Esophagus squamous epithelium (tissue), 4 donors: Measurements from ENCODE around the gene MED13L.

Source experiments
- POLR2A ChIP-seq, 4 donors: fragments of 450-650 bp; IDR thresholded peaks; one replicate each; pipeline ENCODE4 v1.6.1; 2017; ENCODE audit warnings: antibody characterized with exemption in 4 of 4, mild to moderate bottlenecking in 4 of 4, moderate library complexity in 3 of 4
- TF ChIP-seq, protein P1 (sequence below), 6 experiments: fragments of 450-650 bp in 4 of 6; fragments of 200-600 bp in 2 of 6; sonication (generic) in 2 of 6; IDR thresholded peaks; one replicate each; pipeline ENCODE4 v1.5.1; 2016 to 2019; ENCODE audit warnings: antibody characterized with exemption in 6 of 6, mild to moderate bottlenecking in 4 of 6, moderate library complexity in 4 of 6

DNA sequence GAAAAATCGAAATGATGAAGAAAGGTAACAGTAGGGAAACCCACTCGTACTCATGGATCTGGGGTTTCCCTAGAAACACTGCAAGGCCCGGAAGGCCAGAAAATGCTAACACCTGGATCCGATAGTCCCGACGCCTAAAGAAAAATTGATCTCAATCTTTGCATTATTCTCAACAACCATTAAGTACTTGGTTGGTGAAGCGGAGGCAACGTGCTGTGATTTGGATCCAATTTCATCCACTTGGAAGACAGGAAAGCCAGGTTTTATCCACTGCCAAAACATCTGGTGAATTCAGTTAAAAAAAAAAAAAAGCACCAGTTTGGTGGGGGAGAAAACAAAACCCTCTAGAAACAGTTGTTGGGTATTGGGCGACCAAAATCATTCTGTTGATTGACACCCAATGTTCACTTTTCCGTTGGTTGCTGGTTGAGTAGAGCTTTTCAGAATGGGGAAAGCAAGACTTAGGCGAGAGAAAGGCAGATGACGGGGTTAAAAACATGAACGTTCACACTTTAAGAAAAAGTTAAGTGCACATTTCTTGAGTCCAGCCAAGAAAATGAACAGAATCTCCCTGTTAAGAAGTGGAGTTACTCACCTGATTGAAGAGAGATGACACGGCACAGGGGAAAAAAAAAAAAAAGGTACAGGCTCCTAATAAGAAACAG lies 41.9 kb upstream of the MED13L start:
- TF ChIP-seq, protein P1, sequence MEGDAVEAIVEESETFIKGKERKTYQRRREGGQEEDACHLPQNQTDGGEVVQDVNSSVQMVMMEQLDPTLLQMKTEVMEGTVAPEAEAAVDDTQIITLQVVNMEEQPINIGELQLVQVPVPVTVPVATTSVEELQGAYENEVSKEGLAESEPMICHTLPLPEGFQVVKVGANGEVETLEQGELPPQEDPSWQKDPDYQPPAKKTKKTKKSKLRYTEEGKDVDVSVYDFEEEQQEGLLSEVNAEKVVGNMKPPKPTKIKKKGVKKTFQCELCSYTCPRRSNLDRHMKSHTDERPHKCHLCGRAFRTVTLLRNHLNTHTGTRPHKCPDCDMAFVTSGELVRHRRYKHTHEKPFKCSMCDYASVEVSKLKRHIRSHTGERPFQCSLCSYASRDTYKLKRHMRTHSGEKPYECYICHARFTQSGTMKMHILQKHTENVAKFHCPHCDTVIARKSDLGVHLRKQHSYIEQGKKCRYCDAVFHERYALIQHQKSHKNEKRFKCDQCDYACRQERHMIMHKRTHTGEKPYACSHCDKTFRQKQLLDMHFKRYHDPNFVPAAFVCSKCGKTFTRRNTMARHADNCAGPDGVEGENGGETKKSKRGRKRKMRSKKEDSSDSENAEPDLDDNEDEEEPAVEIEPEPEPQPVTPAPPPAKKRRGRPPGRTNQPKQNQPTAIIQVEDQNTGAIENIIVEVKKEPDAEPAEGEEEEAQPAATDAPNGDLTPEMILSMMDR (IDR thresholded peaks at IDR 0.05), result no peak
- TF ChIP-seq POLR2A (IDR thresholded peaks at IDR 0.05), result no peak
